DND-41 (cell line): ENCODE data around the gene RAB33A.

Experiments used
- CTCF ChIP-seq: IDR thresholded peaks from 2 replicates; pipeline ENCODE4 v1.5.1; 2012; ENCODE audit warnings: borderline replicate concordance, low read length, moderate library complexity, mild to moderate bottlenecking; ENCODE audit not compliant: poor library complexity, severe bottlenecking; ENCODE audit errors: extremely low read depth
- EZH2 ChIP-seq: IDR thresholded peaks from 3 replicates; pipeline ENCODE4 v1.6.1; 2012; ENCODE audit warnings: borderline replicate concordance, low read depth, mild to moderate bottlenecking, moderate library complexity, low read length, inconsistent platforms; ENCODE audit not compliant: severe bottlenecking

GRCh38 chrX:130204647-130205046 lies 32.9 kb downstream of the RAB33A start:
- no peak for TF ChIP-seq CTCF
- TF ChIP-seq EZH2 = no peak
